Measurements from ENCODE around the gene JAKMIP3. TPM values are rescaled to one million over a fixed set of nuclear protein-coding genes. Genes with fewer than 3 reads are reported as not detected.

JAKMIP3 gene
- polyA plus RNA-seq (ENCODE audit: low read depth in 6 of 6), result not detected

DNA sequence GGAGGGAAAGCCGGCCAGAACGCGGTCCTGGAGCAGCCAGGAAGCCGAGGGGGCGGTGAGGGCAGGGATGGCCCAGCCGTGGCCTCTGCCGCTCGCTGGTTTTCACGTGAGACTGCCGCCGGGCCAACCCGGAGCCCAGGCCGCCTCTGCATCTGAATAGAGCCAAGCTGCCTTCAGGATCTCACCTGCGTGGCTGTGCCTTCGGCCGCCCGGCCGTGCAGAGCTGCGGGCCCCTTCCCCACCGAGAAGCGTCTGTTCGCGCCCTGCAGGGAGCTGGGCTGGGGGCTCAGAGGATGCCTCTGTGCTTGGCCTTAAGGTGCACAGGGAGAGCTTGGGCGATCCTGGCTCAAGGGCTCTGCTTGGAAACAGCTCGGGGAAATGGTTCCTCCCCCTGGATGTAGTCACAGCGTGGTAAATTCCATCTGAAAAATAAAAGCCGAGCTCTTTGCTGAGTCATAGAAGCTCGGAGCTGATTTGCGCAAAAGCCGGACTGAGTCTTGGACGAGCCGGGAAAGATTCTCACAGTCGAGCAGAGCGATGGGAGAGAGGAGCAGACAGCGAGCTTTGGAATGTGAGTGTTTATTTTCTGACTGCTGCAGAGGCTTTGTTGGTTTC, at the start of gene JAKMIP3:
JAKMIP3 (plus strand) TSS at position 456 of the 615 bp plus-strand sequence. CDS start 38,863 bp downstream, outside the sequence.
- peaks cover 0 to 41% (median 27%) of the 10 kb centered on the region in 3 donors for H3K27me3 Mint-ChIP-seq
- ATAC-seq (ENCODE audit: low read depth in 2 of 2) (no peak), DNase-seq (no peak)
- peaks cover 0 to 13% (median 0%) of the 10 kb centered on the region in 3 donors for H3K4me1 Mint-ChIP-seq
- H3K9me3 Mint-ChIP-seq, result peaks cover 0 to 3% (median 0%) of the 10 kb centered on the region in 7 donors
- H3K27ac Mint-ChIP-seq, result peak within 1 kb of the TSS in 1 of 6 donors; percentile 78
- no peaks in the 10 kb centered on the region for H3K36me3 Mint-ChIP-seq
- H3K4me3 Mint-ChIP-seq, result peak within 1 kb of the TSS in 7 of 8 donors; percentile 37 to 77 (median 68)

DNA sequence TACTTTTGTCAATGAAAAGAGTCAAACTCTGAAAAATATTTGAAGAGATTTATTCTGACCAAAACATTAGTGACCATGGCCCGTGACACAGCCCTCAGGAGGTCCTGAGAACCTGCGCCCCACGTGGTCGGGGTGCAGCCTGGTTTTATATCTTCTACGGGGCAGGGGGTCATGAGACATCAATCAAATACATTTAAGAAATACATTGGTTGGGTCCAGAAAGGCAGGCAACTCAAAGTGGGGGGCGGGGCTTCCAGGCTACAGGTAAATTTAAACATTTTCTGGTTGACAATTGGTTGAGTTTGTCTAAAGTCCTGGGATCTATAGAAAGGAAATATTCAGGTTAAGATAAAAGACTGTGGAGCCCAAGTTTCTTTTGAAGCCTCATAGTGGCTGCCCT, 49.2 kb upstream of the JAKMIP3 start:
- ATAC-seq (ENCODE audit: low read depth in 2 of 2), result no peak
- H3K4me3 Mint-ChIP-seq, result no peak overlapping the region
- H3K9me3 Mint-ChIP-seq, result no peaks in the 10 kb centered on the region
- peaks cover 0 to 10% (median 9%) of the 10 kb centered on the region in 3 donors for H3K27me3 Mint-ChIP-seq
- H3K36me3 Mint-ChIP-seq, result no peaks in the 10 kb centered on the region
- H3K27ac Mint-ChIP-seq, result peak overlapping the region in 1 of 6 donors; percentile 37
- H3K4me1 Mint-ChIP-seq, result no peaks in the 10 kb centered on the region
- no peak for DNase-seq

DNA sequence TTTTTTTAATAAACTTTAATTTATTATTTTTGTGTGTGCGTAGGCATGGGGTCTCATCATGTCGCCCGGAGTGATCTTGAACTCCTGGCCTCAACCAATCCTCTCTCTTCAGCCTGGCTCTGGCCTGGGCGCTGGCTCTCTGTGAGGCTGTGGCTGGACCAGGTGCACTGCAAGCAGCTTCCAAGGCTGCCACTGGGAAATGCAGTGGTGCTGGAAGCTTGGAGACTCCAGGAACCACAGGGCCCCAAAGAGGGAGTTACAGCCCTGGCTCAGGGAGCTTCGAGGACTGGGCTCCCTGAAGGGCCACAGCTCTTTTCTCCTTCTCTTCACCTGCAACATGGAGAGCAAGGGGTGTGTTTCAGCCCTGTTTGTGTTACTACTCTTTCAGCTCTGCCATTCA, 47.3 kb upstream of the JAKMIP3 start:
- DNase-seq (no peak), ATAC-seq (ENCODE audit: low read depth in 2 of 2) (no peak)
- H3K9me3 Mint-ChIP-seq, result no peaks in the 10 kb centered on the region
- no peak overlapping the region for H3K4me3 Mint-ChIP-seq
- peaks cover 6 to 19% (median 16%) of the 10 kb centered on the region in 3 donors for H3K27me3 Mint-ChIP-seq
- H3K36me3 Mint-ChIP-seq, result no peaks in the 10 kb centered on the region
- H3K27ac Mint-ChIP-seq, result no peak overlapping the region
- peaks cover 5 to 7% (median 5%) of the 10 kb centered on the region in 3 donors for H3K4me1 Mint-ChIP-seq

DNA sequence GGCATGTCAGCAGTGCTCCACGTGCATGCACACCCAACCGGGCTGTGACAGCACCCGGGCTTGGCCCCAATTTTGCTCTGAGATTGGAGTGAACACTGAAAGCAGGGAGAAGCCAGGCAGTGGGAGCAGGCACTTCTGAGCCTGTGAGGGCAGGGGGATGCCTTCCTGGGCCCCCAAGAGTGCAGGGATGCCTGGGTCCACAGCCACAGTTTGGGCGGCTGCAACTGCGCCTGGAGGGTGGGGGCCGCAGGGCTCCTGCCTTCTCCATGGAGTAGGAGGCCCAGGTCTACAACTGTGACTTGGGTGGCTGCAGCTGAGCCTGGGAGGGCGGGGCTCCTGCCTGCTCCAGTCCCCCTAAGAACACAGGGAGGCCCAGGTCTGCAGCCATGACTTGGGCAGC, 46.4 kb upstream of the JAKMIP3 start:
- Mint-ChIP-seq H3K4me1 (peaks cover 5 to 10% (median 7%) of the 10 kb centered on the region in 3 donors), H3K27me3 (peaks cover 6 to 25% (median 24%) of the 10 kb centered on the region in 3 donors), H3K27ac (no peak overlapping the region), H3K36me3 (no peaks in the 10 kb centered on the region), H3K4me3 (no peak overlapping the region), H3K9me3 (no peaks in the 10 kb centered on the region)
- DNase-seq, result no peak
- no peak for ATAC-seq (ENCODE audit: low read depth in 2 of 2)

DNA sequence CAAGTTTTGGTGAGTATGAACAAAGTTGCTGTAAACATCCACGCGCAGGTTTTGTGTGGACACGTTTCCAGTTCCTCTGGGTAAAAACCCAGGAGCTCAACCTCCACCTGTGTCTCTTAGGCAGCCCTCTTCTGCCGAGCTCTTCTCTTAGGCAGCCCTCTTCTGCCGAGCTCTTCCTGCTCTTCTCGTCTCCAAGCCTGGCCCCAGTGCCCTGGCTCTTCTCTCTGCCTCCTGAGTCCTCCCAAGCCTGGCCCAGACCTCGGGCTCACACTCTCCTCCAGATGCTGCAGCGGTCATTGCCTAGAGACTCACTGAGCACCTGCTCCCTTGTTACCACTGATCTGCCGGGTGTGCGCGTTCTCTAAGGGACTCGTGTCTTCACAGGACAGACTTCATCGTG, 45.3 kb upstream of the JAKMIP3 start:
- no peaks in the 10 kb centered on the region for H3K9me3 Mint-ChIP-seq
- ATAC-seq (ENCODE audit: low read depth in 2 of 2), result no peak
- no peak for DNase-seq
- H3K36me3 Mint-ChIP-seq, result no peaks in the 10 kb centered on the region
- no peak overlapping the region for H3K27ac Mint-ChIP-seq
- no peak overlapping the region for H3K4me3 Mint-ChIP-seq
- peaks cover 11 to 33% (median 31%) of the 10 kb centered on the region in 3 donors for H3K27me3 Mint-ChIP-seq
- peaks cover 5 to 10% (median 7%) of the 10 kb centered on the region in 3 donors for H3K4me1 Mint-ChIP-seq

DNA sequence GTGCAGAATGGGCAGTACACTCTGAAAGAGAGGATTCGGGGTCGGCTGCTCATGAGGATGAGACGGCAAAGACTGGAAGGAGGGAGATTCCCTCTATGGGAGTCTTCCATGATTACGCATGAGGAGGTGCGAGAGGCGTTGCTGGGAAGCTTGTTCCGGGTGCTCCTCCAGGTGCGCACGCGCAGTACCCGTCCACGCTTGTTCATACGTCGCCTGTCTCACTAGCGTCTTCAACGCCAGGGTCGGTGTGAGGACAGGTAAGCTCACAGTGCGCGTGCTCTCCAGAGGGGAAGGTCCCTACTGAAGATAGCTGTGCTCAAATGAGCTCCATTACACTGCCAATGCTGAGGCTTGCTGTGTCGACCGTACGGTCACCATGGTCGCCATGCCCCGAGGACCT, 44.7 kb upstream of the JAKMIP3 start:
- Mint-ChIP-seq H3K36me3 (no peaks in the 10 kb centered on the region), H3K4me3 (no peak overlapping the region), H3K9me3 (no peaks in the 10 kb centered on the region), H3K27me3 (peaks cover 12 to 38% (median 34%) of the 10 kb centered on the region in 3 donors), H3K4me1 (peaks cover 5 to 10% (median 7%) of the 10 kb centered on the region in 3 donors), H3K27ac (peak overlapping the region in 1 of 6 donors; percentile 8)
- DNase-seq (no peak), ATAC-seq (ENCODE audit: low read depth in 2 of 2) (no peak)

DNA sequence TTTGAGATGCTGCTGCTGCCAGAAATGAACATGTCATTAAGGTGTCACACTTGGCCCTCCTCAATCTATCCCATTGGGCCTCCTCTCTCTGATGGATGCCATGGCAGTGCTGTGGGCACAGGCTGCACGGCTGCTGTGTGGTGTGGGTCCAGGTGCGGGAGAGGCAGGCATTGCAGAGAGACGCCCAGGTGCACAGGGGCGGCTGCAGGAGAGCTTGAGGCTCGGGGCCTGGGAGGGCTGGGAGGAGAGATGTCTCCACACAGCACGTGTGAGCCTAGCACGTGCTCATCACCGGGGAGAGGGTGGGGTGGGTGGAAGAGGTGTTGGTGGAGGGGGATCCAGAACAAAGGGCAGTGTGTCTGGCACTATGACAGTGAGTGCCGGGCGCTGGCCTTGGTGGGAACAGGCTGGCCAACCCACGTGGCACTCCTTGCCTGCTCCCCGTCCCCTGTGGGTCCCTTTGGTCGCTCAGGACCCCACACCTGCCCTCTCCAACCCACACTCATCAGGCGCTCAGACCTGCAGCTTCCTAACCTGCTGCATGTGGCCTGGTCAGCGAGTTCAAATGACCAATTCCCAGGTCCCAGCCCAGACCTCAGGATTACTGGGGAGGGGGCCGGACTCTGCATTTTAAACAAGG, 44.1 kb upstream of the JAKMIP3 start:
- Mint-ChIP-seq H3K36me3 (no peaks in the 10 kb centered on the region), H3K27me3 (peaks cover 15 to 44% (median 37%) of the 10 kb centered on the region in 3 donors), H3K9me3 (no peaks in the 10 kb centered on the region), H3K4me3 (no peak overlapping the region), H3K27ac (peak overlapping the region in 1 of 6 donors; percentile 79), H3K4me1 (peaks cover 5 to 10% (median 7%) of the 10 kb centered on the region in 3 donors)
- DNase-seq (no peak), ATAC-seq (ENCODE audit: low read depth in 2 of 2) (no peak)

DNA sequence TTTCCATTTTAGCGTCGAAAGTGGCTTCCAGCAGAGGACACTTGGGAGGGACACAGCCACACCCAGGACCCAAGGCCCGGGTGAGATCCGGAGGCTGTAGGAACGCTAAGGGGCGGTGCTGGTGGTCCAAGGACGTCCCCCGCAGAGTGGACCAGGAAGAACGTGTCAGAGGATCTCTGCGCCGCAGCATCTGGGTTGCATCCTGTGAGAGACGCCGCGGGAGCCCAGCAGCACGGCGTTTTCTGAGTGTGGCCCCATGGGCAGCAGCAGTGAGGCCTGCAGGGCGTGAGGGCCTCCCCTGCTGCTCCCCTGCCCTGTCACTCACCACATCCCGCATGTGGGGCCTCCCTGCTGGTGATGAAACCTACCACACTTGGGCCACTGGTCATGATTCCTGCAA, 43.5 kb upstream of the JAKMIP3 start:
- ATAC-seq (ENCODE audit: low read depth in 2 of 2), result no peak
- H3K4me1 Mint-ChIP-seq, result peaks cover 5 to 10% (median 7%) of the 10 kb centered on the region in 3 donors
- no peak overlapping the region for H3K4me3 Mint-ChIP-seq
- H3K27ac Mint-ChIP-seq, result no peak overlapping the region
- no peak for DNase-seq
- H3K27me3 Mint-ChIP-seq, result peaks cover 20 to 50% (median 40%) of the 10 kb centered on the region in 3 donors
- H3K9me3 Mint-ChIP-seq, result no peaks in the 10 kb centered on the region
- H3K36me3 Mint-ChIP-seq, result no peaks in the 10 kb centered on the region

DNA sequence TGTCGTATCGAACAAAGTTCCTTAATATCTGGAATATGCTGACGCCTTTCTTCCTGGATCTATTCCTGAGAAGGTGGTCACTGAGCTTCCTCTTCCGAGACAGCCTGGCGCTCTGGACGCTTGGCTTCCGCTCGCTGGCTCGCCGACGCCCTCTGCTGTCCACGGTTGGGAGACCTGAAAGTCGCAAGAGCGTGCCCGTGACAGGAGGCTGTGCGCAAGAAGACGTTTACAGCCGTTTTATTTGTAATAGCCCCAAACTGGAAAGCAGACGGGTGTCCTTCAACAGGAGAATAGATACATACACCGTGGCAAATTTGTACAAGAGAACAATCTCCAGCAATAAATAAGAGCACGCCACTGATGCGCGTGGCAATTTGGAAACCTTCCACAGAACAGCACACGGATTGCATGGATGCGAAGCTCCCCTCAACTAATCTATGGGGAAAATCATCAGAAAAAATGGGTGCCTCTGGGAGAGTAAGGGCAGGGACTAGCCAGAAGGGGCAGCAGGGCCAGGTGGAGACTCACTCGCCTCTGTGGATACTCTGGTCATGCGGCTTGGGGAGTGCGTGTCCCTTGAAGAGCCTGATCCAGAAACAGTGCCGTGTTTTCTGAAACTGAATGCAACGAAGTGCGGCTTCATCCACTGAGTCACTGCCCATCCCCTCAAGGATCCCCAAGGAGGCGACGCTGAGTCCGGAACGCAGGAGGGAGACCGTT, 42.5 kb upstream of the JAKMIP3 start:
- Mint-ChIP-seq H3K36me3 (peaks cover 0 to under 1% of the 10 kb centered on the region in 2 donors), H3K4me1 (peaks cover 5 to 10% (median 7%) of the 10 kb centered on the region in 3 donors), H3K9me3 (peaks cover 0 to 5% (median 0%) of the 10 kb centered on the region in 7 donors), H3K27ac (peak overlapping the region in 1 of 6 donors; percentile 4), H3K4me3 (peak overlapping the region in 5 of 8 donors; percentile 16 to 42 (median 32)), H3K27me3 (peaks cover 26 to 61% (median 50%) of the 10 kb centered on the region in 3 donors)
- ATAC-seq (ENCODE audit: low read depth in 2 of 2) (peak; percentile 55 to 56), DNase-seq (peak; percentile 40)

DNA sequence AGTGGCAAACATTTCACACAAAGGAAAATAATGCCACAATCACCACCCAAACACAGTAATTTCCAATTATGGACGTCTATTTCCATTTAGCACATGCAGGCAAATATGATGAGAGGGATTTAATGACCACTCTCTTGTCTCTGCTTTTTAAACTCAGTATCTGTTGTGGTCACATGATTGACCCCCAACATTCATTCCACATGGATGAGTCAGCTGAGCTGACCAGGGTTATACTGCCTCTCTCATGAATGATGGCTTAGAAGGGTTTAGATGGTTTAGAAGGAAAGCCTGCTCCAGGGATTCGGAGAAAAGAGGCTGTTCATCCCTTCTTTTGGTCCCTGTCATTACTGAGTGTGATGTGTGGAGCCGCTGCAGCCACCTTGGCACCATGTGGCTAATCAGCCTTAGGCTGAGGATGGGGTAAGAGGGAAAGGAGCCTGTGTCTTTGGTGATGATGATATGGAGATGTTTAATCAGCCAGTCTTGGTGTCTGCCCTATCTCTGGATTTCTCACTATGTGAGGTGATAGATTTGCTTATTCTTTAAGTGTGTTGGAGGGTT, 38.2 kb upstream of the JAKMIP3 start:
- peaks cover 0 to 5% (median 0%) of the 10 kb centered on the region in 7 donors for H3K9me3 Mint-ChIP-seq

DNA sequence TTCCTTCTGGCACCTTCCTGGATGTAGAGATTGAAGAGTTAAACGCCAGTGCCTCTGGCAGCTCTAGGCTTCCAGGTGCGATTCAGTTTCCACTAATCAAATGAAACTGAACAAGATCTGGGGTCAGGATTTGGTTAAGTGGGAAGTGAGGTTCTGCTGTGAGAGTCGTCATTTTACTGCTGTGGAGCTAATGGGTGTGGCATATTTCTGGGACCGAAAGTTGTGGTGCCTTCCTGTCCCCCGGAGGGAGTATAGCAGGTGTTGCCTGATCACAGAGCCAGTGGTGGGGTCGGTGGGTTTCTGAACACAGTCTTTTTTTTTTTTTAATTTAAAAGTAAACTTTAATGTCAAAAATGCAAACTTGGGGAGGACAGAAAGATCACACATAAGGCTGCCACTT, 37.0 kb upstream of the JAKMIP3 start:
- Mint-ChIP-seq H3K4me1 (peaks cover 0 to 5% (median 0%) of the 10 kb centered on the region in 3 donors), H3K27ac (peak overlapping the region in 2 of 6 donors; percentile 3 to 11), H3K4me3 (no peak overlapping the region), H3K9me3 (peaks cover 0 to 5% (median 0%) of the 10 kb centered on the region in 7 donors), H3K27me3 (peaks cover 45 to 83% (median 73%) of the 10 kb centered on the region in 3 donors), H3K36me3 (peaks cover 0 to 4% of the 10 kb centered on the region in 2 donors)
- DNase-seq, result no peak
- ATAC-seq (ENCODE audit: low read depth in 2 of 2), result no peak

More for the DNA sequence above, 38.2 kb upstream of the JAKMIP3 start:
- Mint-ChIP-seq H3K4me3 (peak overlapping the region in 2 of 8 donors; percentile 13 to 29), H3K4me1 (peaks cover 5 to 10% (median 7%) of the 10 kb centered on the region in 3 donors), H3K36me3 (peaks cover 0 to 4% of the 10 kb centered on the region in 2 donors), H3K27ac (no peak overlapping the region), H3K27me3 (peaks cover 42 to 81% (median 75%) of the 10 kb centered on the region in 3 donors)
- ATAC-seq (ENCODE audit: low read depth in 2 of 2) (no peak), DNase-seq (no peak)

DNA sequence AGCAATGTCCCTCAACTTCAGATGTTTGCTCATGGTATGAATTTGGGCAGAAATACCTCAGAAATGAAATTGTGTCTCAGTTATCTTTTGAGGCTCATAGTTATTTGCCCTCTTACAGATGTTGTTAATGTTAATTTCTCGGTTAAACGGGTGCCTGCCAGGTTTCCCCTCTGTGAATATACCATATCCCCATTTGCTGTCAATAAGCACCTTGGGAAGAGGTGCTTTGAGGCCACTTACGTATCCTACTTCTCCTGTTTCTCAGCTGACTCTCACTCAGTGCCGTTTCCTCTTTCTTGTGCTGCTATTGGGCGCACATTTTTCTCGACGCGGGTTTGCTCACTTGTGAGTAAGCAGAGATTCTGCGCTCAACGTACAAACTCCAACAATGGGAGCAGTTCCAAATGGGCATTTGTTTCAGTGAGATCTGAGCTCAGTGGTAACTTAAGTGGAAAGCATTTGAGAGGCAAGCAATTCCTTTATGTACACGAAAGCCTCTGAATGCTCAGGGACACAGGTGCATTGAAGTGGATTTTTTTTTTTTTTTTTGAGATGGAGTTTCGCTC, 34.8 kb upstream of the JAKMIP3 start:
- Mint-ChIP-seq H3K27me3 (peaks cover 57 to 86% (median 82%) of the 10 kb centered on the region in 3 donors), H3K36me3 (peaks cover 0 to 4% of the 10 kb centered on the region in 2 donors), H3K27ac (no peak overlapping the region), H3K4me1 (peaks cover 0 to 1% (median 0%) of the 10 kb centered on the region in 3 donors), H3K4me3 (no peak overlapping the region), H3K9me3 (peaks cover 0 to 5% (median 0%) of the 10 kb centered on the region in 7 donors)
- no peak for DNase-seq
- no peak for ATAC-seq (ENCODE audit: low read depth in 2 of 2)

DNA sequence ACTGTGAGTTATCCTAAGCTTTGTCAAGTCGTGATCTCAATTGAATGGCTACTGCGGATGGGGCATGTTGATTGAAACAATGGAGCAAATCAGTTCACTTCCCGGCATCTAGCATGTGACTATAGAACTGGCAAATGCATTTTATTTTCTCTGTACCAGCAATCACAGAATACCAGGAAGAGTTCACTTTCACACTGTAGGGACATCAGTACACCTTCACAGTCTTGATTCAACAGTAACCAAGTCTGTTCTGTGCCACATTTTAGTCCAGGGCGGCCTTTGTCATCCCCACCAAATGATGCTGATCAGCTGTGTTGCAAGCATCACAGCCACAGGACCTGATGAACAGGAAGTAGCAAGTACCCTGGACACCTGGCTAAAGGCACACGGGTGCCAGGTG, 32.1 kb upstream of the JAKMIP3 start:
- Mint-ChIP-seq H3K27me3 (peaks cover 56 to 79% (median 78%) of the 10 kb centered on the region in 3 donors), H3K36me3 (no peaks in the 10 kb centered on the region), H3K4me1 (peaks cover 4 to 7% (median 7%) of the 10 kb centered on the region in 3 donors), H3K9me3 (no peaks in the 10 kb centered on the region), H3K27ac (no peak overlapping the region), H3K4me3 (no peak overlapping the region)
- DNase-seq (no peak), ATAC-seq (ENCODE audit: low read depth in 2 of 2) (no peak)

Measured in naive B cell (primary cell).